Colon (tissue), 2 donors: ENCODE measurements around the gene SPNS3.

Source experiments
- FAIRE-seq: peaks from 2 replicates; lab custom pipeline; 2012; peaks lifted over from hg19 to GRCh38; lab: Jason Lieb, UNC
- donor health status: control.
- donor health status: control.

The SPNS3 gene

GRCh38 chr17:4530799-4531730, 97.3 kb downstream of the SPNS3 start:
- no peak for FAIRE-seq

GRCh38 chr17:4531988-4532736, 98.4 kb downstream of the SPNS3 start:
- FAIRE-seq: no peak

GRCh38 chr17:4532860-4533522, 99.3 kb downstream of the SPNS3 start:
- FAIRE-seq: no peak

- FAIRE-seq: no peak
Measured at GRCh38 chr17:4533523-4534504, 100.1 kb downstream of the SPNS3 start.

- no peak for FAIRE-seq
Measured at GRCh38 chr17:4534515-4534914, 100.8 kb downstream of the SPNS3 start.

- FAIRE-seq: no peak
Measured at GRCh38 chr17:4534928-4535666, 101.4 kb downstream of the SPNS3 start.

GRCh38 chr17:4535667-4536258, 102.0 kb downstream of the SPNS3 start:
- FAIRE-seq: no peak

GRCh38 chr17:4536259-4536741, 102.6 kb downstream of the SPNS3 start:
- FAIRE-seq: no peak

- no peak for FAIRE-seq
Measured at GRCh38 chr17:4536742-4537411, 103.1 kb downstream of the SPNS3 start.
